Measurements from ENCODE around the gene SFI1.

Gene SFI1

DNA sequence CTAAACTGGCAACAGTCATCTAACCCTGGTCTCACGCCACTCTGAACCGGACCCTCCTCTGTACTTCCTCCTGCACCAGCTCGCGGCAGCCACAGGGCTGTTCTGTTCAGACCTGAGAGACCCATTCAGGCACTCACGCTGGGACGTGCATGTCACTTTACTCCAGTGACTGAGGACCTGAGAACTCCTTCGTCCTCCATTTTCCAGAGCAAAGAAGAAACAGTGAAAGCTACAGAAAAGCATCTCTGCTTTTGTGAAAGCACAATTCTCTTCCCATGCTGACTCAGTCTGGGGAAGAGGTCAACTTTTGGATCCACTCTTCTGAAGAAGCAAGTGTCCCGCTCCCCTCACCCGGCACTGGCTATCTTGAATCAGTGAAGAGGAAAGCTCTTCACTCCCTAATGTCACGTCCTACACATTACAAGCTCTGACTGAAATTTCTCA, 141.1 kb downstream of the SFI1 start:
- TF ChIP-seq TAF1 (IDR thresholded peaks at IDR 0.05; ENCODE audit: low read depth), result no peak
- TF ChIP-seq ZBTB7A (IDR thresholded peaks at IDR 0.05; ENCODE audit: low read depth), result no peak
- no peak for TF ChIP-seq TEAD4 (IDR thresholded peaks at IDR 0.05)
- no peak for TF ChIP-seq CREB1 (IDR thresholded peaks at IDR 0.05; ENCODE audit: low read depth)
- TF ChIP-seq CEBPB (IDR thresholded peaks at IDR 0.05), result no peak
- no peak for TF ChIP-seq RAD21 (IDR thresholded peaks at IDR 0.05; ENCODE audit: low read depth)
- TF ChIP-seq, protein P1, sequence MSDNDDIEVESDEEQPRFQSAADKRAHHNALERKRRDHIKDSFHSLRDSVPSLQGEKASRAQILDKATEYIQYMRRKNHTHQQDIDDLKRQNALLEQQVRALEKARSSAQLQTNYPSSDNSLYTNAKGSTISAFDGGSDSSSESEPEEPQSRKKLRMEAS (IDR thresholded peaks at IDR 0.05), result no peak
- TF ChIP-seq EP300 (IDR thresholded peaks at IDR 0.05; ENCODE audit: borderline replicate concordance), result no peak
- no peak for TF ChIP-seq TCF12 (IDR thresholded peaks at IDR 0.05; ENCODE audit: low read depth)
- no peak for TF ChIP-seq REST (IDR thresholded peaks at IDR 0.05; ENCODE audit: low read depth)
- no peak for TF ChIP-seq FOXM1 (IDR thresholded peaks at IDR 0.05; ENCODE audit: borderline replicate concordance, low read depth)
- TF ChIP-seq NFIC (IDR thresholded peaks at IDR 0.05), result no peak
- TF ChIP-seq USF1 (IDR thresholded peaks at IDR 0.05), result no peak

DNA sequence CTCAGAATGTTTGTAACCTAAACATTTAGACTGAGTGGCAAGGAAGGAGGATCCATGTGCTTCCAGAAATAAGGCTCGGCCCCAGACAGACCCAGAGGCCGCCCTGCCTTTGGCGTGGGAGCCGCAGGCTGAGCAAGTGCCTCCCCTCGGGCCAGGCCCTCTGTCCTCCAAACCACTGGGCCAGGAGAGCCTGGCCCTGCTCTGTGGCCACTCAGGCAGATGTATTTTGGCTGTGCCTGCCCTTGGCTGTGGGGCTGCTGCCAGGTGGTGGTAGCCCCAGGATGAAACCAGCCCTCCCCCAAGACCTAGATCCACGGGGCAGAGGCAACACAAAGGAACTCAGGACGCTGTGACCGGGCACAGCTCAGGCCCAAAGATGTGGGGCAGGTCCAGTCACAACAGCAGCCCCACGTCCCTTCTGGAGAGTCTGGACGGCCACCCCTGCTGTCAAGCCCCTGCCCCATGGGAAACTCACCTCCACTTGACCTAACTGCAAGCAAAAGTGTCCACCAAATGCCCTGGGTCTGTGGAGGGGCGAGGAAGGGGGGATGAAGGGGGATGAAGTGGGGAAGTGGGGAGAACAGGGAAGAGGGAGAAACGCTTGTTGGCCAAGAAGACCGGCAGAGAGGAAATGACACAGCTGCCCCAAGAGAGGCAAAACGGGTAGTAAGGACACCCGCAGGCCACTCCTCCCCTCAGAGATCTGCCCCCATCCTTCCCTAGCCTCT, 141.7 kb downstream of the SFI1 start:
- TF ChIP-seq USF1 (IDR thresholded peaks at IDR 0.05), result no peak
- TF ChIP-seq NFIC (IDR thresholded peaks at IDR 0.05), result no peak

GRCh38 chr22:31639436-31640039, 143.2 kb downstream of the SFI1 start:
- no peak for TF ChIP-seq USF1 (IDR thresholded peaks at IDR 0.05)
- no peak for TF ChIP-seq EGR1 (IDR thresholded peaks at IDR 0.05)
- TF ChIP-seq, protein P1 (IDR thresholded peaks at IDR 0.05), result no peak
- TF ChIP-seq RAD21 (IDR thresholded peaks at IDR 0.05; ENCODE audit: low read depth), result no peak
- no peak for TF ChIP-seq TEAD4 (IDR thresholded peaks at IDR 0.05)
- TF ChIP-seq FOXM1 (IDR thresholded peaks at IDR 0.05; ENCODE audit: borderline replicate concordance, low read depth), result no peak
- TF ChIP-seq CREB1 (IDR thresholded peaks at IDR 0.05; ENCODE audit: low read depth), result no peak
- TF ChIP-seq CEBPB (IDR thresholded peaks at IDR 0.05), result no peak
- no peak for TF ChIP-seq EP300 (IDR thresholded peaks at IDR 0.05; ENCODE audit: borderline replicate concordance)
- no peak for TF ChIP-seq YY1 (IDR thresholded peaks at IDR 0.05; ENCODE audit: low read depth)
- no peak for TF ChIP-seq TCF12 (IDR thresholded peaks at IDR 0.05; ENCODE audit: low read depth)
- TF ChIP-seq ZBTB7A (IDR thresholded peaks at IDR 0.05; ENCODE audit: low read depth), result no peak
- no peak for TF ChIP-seq TAF1 (IDR thresholded peaks at IDR 0.05; ENCODE audit: low read depth)

- peak; percentile 88 for TF ChIP-seq TEAD4 (IDR thresholded peaks at IDR 0.05)
- peak; percentile 36; the same call in 1 of the 2 replicates for TF ChIP-seq CEBPB (IDR thresholded peaks at IDR 0.05)
- no peak for TF ChIP-seq REST (IDR thresholded peaks at IDR 0.05; ENCODE audit: low read depth)
- peak; percentile 79 for TF ChIP-seq USF1 (IDR thresholded peaks at IDR 0.05)
- no peak for TF ChIP-seq TAF1 (IDR thresholded peaks at IDR 0.05; ENCODE audit: low read depth)
- TF ChIP-seq EP300 (IDR thresholded peaks at IDR 0.05; ENCODE audit: borderline replicate concordance), result peak; percentile 85; the same call in 1 of the 2 replicates
- TF ChIP-seq NFIC (IDR thresholded peaks at IDR 0.05), result peak; percentile 54; the same call in 1 of the 2 replicates
- TF ChIP-seq YY1 (IDR thresholded peaks at IDR 0.05; ENCODE audit: low read depth), result no peak
- TF ChIP-seq ZBTB7A (IDR thresholded peaks at IDR 0.05; ENCODE audit: low read depth), result no peak
- TF ChIP-seq RAD21 (IDR thresholded peaks at IDR 0.05; ENCODE audit: low read depth), result no peak
- no peak for TF ChIP-seq EGR1 (IDR thresholded peaks at IDR 0.05)
- TF ChIP-seq, protein P1 (IDR thresholded peaks at IDR 0.05), result peak; percentile 74; the same call in 1 of the 2 replicates
- TF ChIP-seq FOXM1 (IDR thresholded peaks at IDR 0.05; ENCODE audit: borderline replicate concordance, low read depth), result peak; percentile 71
- TF ChIP-seq TCF12 (IDR thresholded peaks at IDR 0.05; ENCODE audit: low read depth), result peak; percentile 82
- no peak for TF ChIP-seq CREB1 (IDR thresholded peaks at IDR 0.05; ENCODE audit: low read depth)
Observed at GRCh38 chr22:31646186-31647019, 150.1 kb downstream of the SFI1 start.
